PC-9 (cell line): ENCODE measurements around the gene HABP4.

Source experiments
- CTCF ChIP-seq: fragments of 200-600 bp; sonication (generic); conservative IDR thresholded peaks from 2 replicates; pipeline ENCODE4 v1.6.1; 2017; ENCODE audit warnings: mixed run types, antibody characterized with exemption, mild to moderate bottlenecking, moderate library complexity
- EZH2 ChIP-seq: fragments of 200-600 bp; sonication (generic); IDR thresholded peaks from 2 replicates; pipeline ENCODE4 v1.8.0; 2017; ENCODE audit warnings: antibody characterized with exemption, low read depth

DNA sequence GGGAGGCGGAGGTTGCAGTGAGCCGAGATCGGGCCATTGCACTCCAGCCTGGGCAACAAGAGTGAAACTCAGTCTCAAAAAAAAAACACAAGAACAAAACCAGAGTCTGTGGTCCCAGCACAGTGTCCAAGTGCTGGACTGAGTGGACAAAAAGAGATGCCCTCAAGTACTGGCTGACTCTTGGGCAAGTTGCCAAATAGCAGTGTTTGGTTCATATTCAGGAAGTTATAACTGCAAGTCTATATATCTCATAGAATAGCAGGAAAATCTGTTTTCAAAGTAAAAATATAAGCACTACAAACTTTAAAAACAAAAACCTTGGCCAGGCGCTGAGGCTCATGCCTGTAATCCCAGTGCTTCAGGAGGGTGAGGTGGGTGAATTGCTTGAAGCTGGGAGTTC is 7.3 kb downstream of the HABP4 start:
- TF ChIP-seq CTCF (no peak), EZH2 (no peak)
